Measurements from ENCODE around the gene MRGPRF.
A peak's percentile ranks its signal among the peaks of the same experiment; 100 is the strongest.

MRGPRF gene

DNA sequence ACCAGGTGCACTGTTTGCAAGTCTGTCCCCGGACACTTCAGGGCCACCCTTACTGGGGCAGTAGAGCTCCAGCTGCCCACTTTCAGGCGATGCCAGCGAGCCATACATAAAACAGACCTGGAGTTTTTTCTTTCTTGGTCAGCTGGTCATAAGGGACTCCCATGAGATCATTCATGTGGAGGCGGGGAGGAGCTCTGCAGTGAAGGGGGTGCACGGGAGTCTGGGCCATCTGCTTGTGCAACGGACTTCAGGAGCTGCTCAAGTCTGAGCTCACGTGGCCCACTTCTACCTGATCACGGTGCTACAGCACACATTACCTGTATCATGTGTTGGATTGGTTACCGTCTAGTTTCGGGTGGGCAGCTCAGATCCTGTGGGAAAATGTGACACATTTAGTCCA, 9.2 kb upstream of the MRGPRF start:
- no peak for DNase-seq (ENCODE audit: low read depth)
- TF ChIP-seq, protein P1, sequence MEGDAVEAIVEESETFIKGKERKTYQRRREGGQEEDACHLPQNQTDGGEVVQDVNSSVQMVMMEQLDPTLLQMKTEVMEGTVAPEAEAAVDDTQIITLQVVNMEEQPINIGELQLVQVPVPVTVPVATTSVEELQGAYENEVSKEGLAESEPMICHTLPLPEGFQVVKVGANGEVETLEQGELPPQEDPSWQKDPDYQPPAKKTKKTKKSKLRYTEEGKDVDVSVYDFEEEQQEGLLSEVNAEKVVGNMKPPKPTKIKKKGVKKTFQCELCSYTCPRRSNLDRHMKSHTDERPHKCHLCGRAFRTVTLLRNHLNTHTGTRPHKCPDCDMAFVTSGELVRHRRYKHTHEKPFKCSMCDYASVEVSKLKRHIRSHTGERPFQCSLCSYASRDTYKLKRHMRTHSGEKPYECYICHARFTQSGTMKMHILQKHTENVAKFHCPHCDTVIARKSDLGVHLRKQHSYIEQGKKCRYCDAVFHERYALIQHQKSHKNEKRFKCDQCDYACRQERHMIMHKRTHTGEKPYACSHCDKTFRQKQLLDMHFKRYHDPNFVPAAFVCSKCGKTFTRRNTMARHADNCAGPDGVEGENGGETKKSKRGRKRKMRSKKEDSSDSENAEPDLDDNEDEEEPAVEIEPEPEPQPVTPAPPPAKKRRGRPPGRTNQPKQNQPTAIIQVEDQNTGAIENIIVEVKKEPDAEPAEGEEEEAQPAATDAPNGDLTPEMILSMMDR (IDR thresholded peaks at IDR 0.05; ENCODE audit: low read length, missing control alignments), result no peak
- H3K4me3 ChIP-seq (replicated peaks; ENCODE audit: low read depth, low read length), result no peak overlapping the region

DNA sequence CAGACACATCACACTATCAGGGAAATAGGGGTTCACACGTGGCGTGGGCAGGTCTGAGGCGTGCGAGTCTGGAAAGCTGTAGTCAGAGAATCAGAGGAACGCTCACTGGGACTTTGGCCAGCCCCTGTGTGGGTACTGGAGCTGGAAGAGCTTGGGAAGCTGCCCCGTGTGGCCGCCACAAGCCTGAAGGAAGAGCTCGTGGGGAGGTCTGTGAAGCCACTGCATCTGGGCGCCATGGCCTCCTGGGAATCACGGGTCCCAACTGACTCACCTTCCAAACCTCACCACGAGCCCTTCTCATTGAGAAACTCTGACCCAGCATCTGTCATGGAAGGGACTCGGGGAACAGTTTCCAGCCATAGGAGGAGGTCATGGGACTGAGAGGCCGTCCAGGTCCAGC, 5.9 kb upstream of the MRGPRF start:
- no peak for DNase-seq (ENCODE audit: low read depth)
- H3K4me3 ChIP-seq (replicated peaks; ENCODE audit: low read depth, low read length), result no peak overlapping the region
- TF ChIP-seq, protein P1 (IDR thresholded peaks at IDR 0.05; ENCODE audit: low read length, missing control alignments), result no peak

DNA sequence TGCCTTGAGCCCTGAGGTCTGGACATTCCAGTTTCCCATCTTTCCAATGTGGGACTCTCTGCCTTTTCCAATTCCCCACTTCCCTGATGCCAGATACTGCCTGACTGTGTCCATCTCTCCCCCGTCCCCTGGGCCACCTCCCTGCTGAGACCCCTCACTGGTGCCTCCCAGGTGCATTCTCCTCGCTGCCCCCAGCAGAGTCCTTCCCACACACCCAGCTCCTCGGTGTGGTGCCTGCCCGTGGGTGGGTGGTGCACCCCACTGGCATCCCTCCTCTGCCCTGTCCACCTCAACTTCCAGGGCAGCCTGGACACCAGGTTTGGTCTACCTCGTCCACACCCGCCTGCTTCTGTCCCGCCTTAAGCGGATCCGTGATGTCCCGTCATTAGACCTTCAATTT, 4.9 kb upstream of the MRGPRF start:
- TF ChIP-seq, protein P1 (IDR thresholded peaks at IDR 0.05; ENCODE audit: low read length, missing control alignments), result no peak
- no peak overlapping the region for H3K4me3 ChIP-seq (replicated peaks; ENCODE audit: low read depth, low read length)
- DNase-seq (ENCODE audit: low read depth), result no peak

DNA sequence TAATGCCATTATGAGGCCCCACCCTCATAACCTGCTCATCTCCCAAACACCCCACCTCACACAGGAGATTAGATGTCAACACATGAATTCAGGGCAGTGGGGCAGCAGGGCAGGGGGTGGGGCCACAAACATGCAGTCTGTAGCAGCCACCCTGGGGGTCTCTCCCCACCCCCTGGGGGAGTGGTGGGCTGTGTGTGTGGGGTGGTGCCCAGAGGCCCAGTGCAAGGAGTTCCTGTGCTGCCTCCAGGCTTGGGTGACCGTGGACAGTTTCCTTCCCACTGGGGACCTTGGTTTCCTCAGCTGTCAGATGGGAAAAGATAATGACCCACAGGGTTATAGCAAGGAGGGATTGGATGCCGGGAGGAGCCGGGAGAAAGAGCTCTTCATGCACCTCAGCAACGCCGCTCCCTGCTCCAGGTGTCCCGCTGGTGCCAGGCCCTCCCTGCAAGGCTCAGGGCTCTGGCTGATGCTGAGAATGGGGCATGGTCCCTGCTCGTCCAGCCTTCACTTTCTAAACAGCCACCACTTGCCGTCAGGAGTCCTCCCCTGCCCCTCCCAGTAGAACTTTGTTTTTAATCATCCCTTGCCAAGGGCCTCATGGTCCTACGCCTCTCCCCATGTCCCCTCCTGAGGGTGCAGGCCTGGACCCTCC, 2.0 kb upstream of the MRGPRF start:
- TF ChIP-seq, protein P1 (IDR thresholded peaks at IDR 0.05; ENCODE audit: low read length, missing control alignments), result no peak
- H3K4me3 ChIP-seq (replicated peaks; ENCODE audit: low read depth, low read length), result no peak overlapping the region
- DNase-seq (ENCODE audit: low read depth), result no peak

DNA sequence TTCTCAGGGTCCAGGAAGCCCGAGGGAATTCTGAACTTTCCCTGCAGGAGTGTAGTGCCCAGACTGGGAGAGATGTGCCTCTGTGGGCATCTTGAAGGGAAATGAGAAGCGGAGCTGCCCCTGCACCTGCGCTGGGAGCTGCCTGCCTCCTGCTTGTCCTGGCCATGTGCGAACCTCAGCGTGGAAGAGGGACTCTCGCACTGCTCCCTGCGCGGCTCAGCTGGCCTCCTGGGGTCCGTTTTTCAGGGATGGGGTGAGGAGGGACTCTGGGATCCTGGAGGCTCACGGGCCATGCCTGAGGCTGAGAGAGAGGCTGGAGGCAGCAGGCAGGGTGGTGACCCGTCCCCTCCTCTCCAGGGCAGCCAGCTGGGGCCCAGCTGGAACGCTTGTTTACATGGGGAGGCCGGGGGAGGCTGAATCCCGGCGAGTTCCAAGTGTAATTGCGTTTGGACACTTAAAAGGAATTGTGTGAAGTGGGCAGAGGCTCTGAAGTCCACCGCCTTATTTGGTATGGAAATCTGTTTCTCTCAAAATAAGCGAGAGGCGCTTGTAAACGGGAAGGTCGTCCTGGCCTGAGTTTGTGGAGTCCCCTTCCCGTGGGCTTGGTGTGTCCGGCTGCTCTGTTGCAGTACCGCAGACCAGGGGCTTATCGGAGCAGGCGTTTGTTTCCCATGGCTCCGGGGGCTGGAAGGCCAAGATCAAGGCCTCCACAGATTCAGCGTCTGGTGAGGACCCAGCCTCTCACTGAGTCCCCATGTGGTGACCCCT, 1.2 kb upstream of the MRGPRF start:
- TF ChIP-seq, protein P1 (IDR thresholded peaks at IDR 0.05; ENCODE audit: low read length, missing control alignments), result no peak
- no peak overlapping the region for H3K4me3 ChIP-seq (replicated peaks; ENCODE audit: low read depth, low read length)
- no peak for DNase-seq (ENCODE audit: low read depth)

DNA sequence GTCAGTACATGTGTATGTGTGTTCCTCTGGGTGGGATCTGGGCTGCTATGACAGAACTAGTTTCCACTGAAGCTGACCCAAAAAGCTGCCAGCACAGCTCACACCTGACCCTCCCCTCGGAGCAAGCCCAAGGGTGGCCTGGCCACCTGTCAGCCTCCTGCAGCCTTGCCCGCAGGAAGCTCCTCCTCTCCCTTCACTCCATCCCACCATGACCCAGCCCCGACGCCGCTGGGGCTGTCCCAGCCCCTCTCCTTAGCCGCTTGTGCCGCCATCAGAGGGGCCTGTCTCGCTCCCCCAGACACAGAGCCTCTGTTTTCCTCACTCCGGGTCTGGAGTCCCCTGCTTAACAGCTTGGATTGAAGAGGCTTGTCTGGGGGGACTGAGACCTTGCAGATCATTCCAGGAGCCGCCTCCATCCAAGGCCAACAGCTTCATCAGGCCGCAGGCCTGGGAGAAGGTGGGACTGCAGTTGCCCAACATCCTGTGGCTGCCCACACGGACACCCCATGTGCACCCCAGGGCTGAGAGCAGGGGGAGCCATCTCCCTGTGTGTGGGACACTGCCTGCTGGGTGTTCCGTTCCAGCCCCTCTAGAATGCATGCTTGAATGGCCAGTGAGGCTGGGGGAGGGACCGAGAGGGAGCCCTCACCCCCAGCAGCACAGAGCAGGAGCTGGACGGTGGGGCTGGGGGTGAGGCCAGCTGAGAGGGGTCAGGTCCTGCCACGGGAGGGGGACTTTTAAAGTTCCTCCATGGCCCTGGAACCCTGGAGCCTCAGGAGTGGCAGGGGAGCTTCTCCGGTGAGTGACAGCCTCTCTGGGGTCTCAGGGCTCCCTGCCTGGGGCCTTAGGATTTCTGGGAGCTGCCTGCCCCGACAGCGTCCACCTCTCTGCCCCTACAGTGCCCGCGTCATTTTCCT, 696 bp downstream of the MRGPRF start:
- DNase-seq (ENCODE audit: low read depth), result no peak
- peak overlapping the region; percentile 40 for H3K4me3 ChIP-seq (replicated peaks; ENCODE audit: low read depth, low read length)
- TF ChIP-seq, protein P1 (IDR thresholded peaks at IDR 0.05; ENCODE audit: low read length, missing control alignments), result no peak
